HEK293T (cell line): Measurements from ENCODE around the gene F13A1.

Source experiments
- ARNT ChIP-seq: fragments of 450-650 bp; IDR thresholded peaks from 2 replicates; pipeline ENCODE4 v1.6.1; 2017; ENCODE audit warnings: mild to moderate bottlenecking
- BHLHE40 ChIP-seq: fragments of 450-650 bp; IDR thresholded peaks from 2 replicates; pipeline ENCODE4 v1.6.1; 2016; ENCODE audit warnings: mild to moderate bottlenecking, moderate library complexity, borderline replicate concordance
- FOXA1 ChIP-seq: fragments of 450-650 bp; IDR thresholded peaks from 2 replicates; pipeline ENCODE4 v1.6.1; 2016; ENCODE audit warnings: mild to moderate bottlenecking
- FOXM1 ChIP-seq: fragments of 450-650 bp; IDR thresholded peaks from 2 replicates; pipeline ENCODE4 v1.6.1; 2017; ENCODE audit warnings: mild to moderate bottlenecking, borderline replicate concordance
- HDGF ChIP-seq: fragments of 450-650 bp; IDR thresholded peaks from 2 replicates; pipeline ENCODE4 v1.6.1; 2017; ENCODE audit warnings: antibody characterized with exemption, borderline replicate concordance
- L3MBTL2 ChIP-seq: fragments of 450-650 bp; conservative IDR thresholded peaks from 2 replicates; pipeline ENCODE4 v1.6.1; 2016; ENCODE audit warnings: mild to moderate bottlenecking
- LEF1 ChIP-seq: fragments of 450-650 bp; IDR thresholded peaks from 2 replicates; pipeline ENCODE4 v1.6.1; 2017; ENCODE audit warnings: mild to moderate bottlenecking, borderline replicate concordance
- PKNOX1 ChIP-seq: fragments of 450-650 bp; IDR thresholded peaks from 2 replicates; pipeline ENCODE4 v1.6.1; 2016
- SP1 ChIP-seq: fragments of 450-650 bp; IDR thresholded peaks from 2 replicates; pipeline ENCODE4 v1.6.1; 2017
- ZNF384 ChIP-seq: fragments of 450-650 bp; IDR thresholded peaks from 2 replicates; pipeline ENCODE4 v1.6.1; 2016

GRCh38 chr6:6123803-6124202, 196.7 kb downstream of the F13A1 start:
- TF ChIP-seq ZNF384 (no peak), HDGF (no peak), LEF1 (no peak), BHLHE40 (no peak), L3MBTL2 (no peak), SP1 (no peak), FOXM1 (no peak), ARNT (no peak), FOXA1 (no peak), PKNOX1 (no peak)
